HepG2 (cell line): ENCODE results near the gene WDR70. TPM values are rescaled to one million over a fixed set of nuclear protein-coding genes. Genes with fewer than 3 reads are reported as not detected.

Experiments used
- ATAC-seq: fragments of 200-7000 bp; cut with Tn5 transposase; 3 replicates; pipeline ENCODE4 v1.9.1; 2020; ENCODE audit warnings: mild to moderate bottlenecking, moderate library complexity
- BruUV-seq: library from RNA; stranded (reverse); fragments of 400-500 nt; replicated peaks from 2 replicates; lab custom pipeline; 2021; lab: Mats Ljungman, UMichigan
- CTCF ChIA-PET: fragments of 300-600 bp; formaldehyde crosslinking; extraction: SDS; loops from one replicate; lab custom pipeline; 2021; ENCODE audit warnings: low total read pairs, inconsistent platforms, low intra/inter-chr PET ratio; lab: Yijun Ruan, JAX
- POLR2A ChIA-PET: fragments of 350-600 bp; sonication (Branson Sonifier 250); formaldehyde crosslinking; loops from one replicate; lab custom pipeline; 2020; ENCODE audit warnings: antibody characterized with exemption, inconsistent platforms; lab: Yijun Ruan, JAX
- DNase-seq: peaks from one replicate; pipeline ENCODE4 v3.0.0-alpha.2; 2015; ENCODE audit warnings: low spot score
- FAIRE-seq: peaks from 3 replicates; lab custom pipeline; 2011; peaks lifted over from hg19 to GRCh38; lab: Jason Lieb, UNC
- H2AFZ ChIP-seq: one replicate; pipeline ENCODE4 v1.6.1; 2011; ENCODE audit warnings: low read length, inconsistent platforms
- H3K27ac ChIP-seq: fragments of 300-600 bp; 3 replicates; pipeline ENCODE4 v1.8.0; 2011; ENCODE audit warnings: mixed run types, mild to moderate bottlenecking, mixed read lengths, low read length, inconsistent platforms; ENCODE audit not compliant: insufficient read depth; ENCODE audit errors: extremely low read length
- H3K27me3 ChIP-seq, 2 experiments: fragments of 200-600 bp in 1 of 2; 2 replicates in 1 of 2; 3 replicates in 1 of 2; pipeline versions ENCODE4 v1.6.0 to v1.8.0; 2011; ENCODE audit warnings: low read length in 2 of 2, mild to moderate bottlenecking in 2 of 2, moderate library complexity in 2 of 2, inconsistent platforms in 1 of 2; ENCODE audit not compliant: insufficient read depth in 2 of 2, control insufficient read depth in 1 of 2
- H3K36me3 ChIP-seq, 2 experiments: fragments of 200-600 bp in 1 of 2; replicated peaks in 1 of 2; 2 replicates in 1 of 2; 3 replicates in 1 of 2; pipeline versions ENCODE4 v1.5.1 to v1.8.0; 2011; ENCODE audit warnings: low read length in 2 of 2, inconsistent platforms in 1 of 2; ENCODE audit not compliant: insufficient read depth in 2 of 2, control insufficient read depth in 1 of 2
- H3K4me1 ChIP-seq: 2 replicates; pipeline ENCODE4 v1.5.1; 2012; ENCODE audit warnings: low read length, inconsistent platforms; ENCODE audit not compliant: insufficient read depth
- H3K4me2 ChIP-seq: 2 replicates; pipeline ENCODE4 v1.6.0; 2011; ENCODE audit warnings: low read depth, low read length, inconsistent platforms
- H3K4me3 ChIP-seq, 3 experiments: fragments of 200-600 bp in 1 of 3; sonication (generic), shearing (Covaris generic) in 1 of 3; replicated peaks in 1 of 3; 2 replicates each; pipeline ENCODE4 v1.5.1; 2011 to 2016; ENCODE audit warnings: low read length in 3 of 3, inconsistent platforms in 2 of 3, low read depth in 2 of 3, mild to moderate bottlenecking in 2 of 3, control low read depth in 1 of 3, mixed read lengths in 1 of 3; ENCODE audit not compliant: insufficient read depth in 1 of 3
- H3K79me2 ChIP-seq: one replicate; pipeline ENCODE4 v1.6.1; 2011; ENCODE audit warnings: low read length, inconsistent platforms; ENCODE audit not compliant: insufficient read depth
- H3K9ac ChIP-seq: 2 replicates; pipeline ENCODE4 v1.6.0; 2011; ENCODE audit warnings: mild to moderate bottlenecking, low read depth, low read length, inconsistent platforms; ENCODE audit not compliant: insufficient read depth
- H3K9me3 ChIP-seq: 2 replicates; pipeline ENCODE4 v1.5.1; 2012; ENCODE audit warnings: mild to moderate bottlenecking, low read length
- H4K20me1 ChIP-seq: 2 replicates; pipeline ENCODE4 v1.6.0; 2011; ENCODE audit warnings: inconsistent platforms, mild to moderate bottlenecking, low read length, moderate library complexity; ENCODE audit not compliant: insufficient read depth
- BCL3 ChIP-seq: sonication (generic); formaldehyde crosslinking; IDR thresholded peaks from 2 replicates; pipeline ENCODE4 v1.5.1; 2020; ENCODE audit warnings: mild to moderate bottlenecking, missing genetic modification reagents, moderate library complexity
- HNF1A ChIP-seq, 2 experiments: sonication (generic) in 1 of 2; formaldehyde crosslinking in 1 of 2; IDR thresholded peaks; 2 replicates each; pipeline versions ENCODE4 v1.4.0 to v1.6.1; 2016 to 2020; ENCODE audit warnings: borderline replicate concordance in 1 of 2, low read depth in 1 of 2, mild to moderate bottlenecking in 1 of 2, missing genetic modification reagents in 1 of 2
- MNT ChIP-seq: fragments of 450-650 bp; IDR thresholded peaks from 2 replicates; pipeline ENCODE4 v1.6.1; 2016
- NFKB2 ChIP-seq: sonication (generic); formaldehyde crosslinking; IDR thresholded peaks from 2 replicates; pipeline ENCODE4 v1.4.0; 2020; ENCODE audit warnings: missing genetic modification reagents, borderline replicate concordance
- RBM39 ChIP-seq: fragments of 200-400 bp; formaldehyde crosslinking; IDR thresholded peaks from one replicate; pipeline ENCODE4 v1.6.1; 2018; ENCODE audit warnings: antibody characterized with exemption, mild to moderate bottlenecking, low read depth, low read length; ENCODE audit not compliant: poor library complexity, severe bottlenecking
- ZFP62 ChIP-seq: sonication (generic); formaldehyde crosslinking; IDR thresholded peaks from 2 replicates; pipeline ENCODE4 v1.4.0; 2020; ENCODE audit warnings: missing genetic modification reagents
- ZNF546 ChIP-seq: sonication (generic); formaldehyde crosslinking; conservative IDR thresholded peaks from 2 replicates; pipeline ENCODE4 v1.8.1; 2023; ENCODE audit warnings: mild to moderate bottlenecking, missing genetic modification reagents
- WGBS: methylation state at CpG from one replicate; pipeline ENCODE4 v1.1.6; 2017; ENCODE audit warnings: low lambda C conversion rate; 5-methylcytosine and 5-hydroxymethylcytosine counted together
- in situ Hi-C: cut with HindIII; loops from 2 replicates; pipeline ENCODE4 v1.10.0; 2017; ENCODE audit warnings: low pct_unique_long_range_greater_than_20kb; ENCODE audit not compliant: extremely low pct_ligation_motif_present
- intact Hi-C: fragments of 100-400 bp; cut with micrococcal nuclease; formaldehyde crosslinking; loops from one replicate; pipeline ENCODE4 v1.10.0; 2022; ENCODE audit not compliant: unreplicated experiment
- polyA plus RNA-seq, 8 experiments: library from polyadenylated mRNA; depleted of rRNA in 3 of 8; stranded (reverse) in 7 of 8; unstranded in 1 of 8; fragments of >200 nt; fragmentation: Illumina TruSeq in 4 of 8; extraction: Trizol in 4 of 8; gene quantifications; 2 replicates each; pipeline versions ENCODE4 v1.2.1 to v1.2.3, GENCODE V29; 2011 to 2016; ENCODE audit warnings: low read depth in 4 of 8, missing spikeins in 1 of 8, mixed read lengths in 1 of 8; ENCODE audit not compliant: insufficient read depth in 1 of 8
- total RNA-seq, 5 experiments: library from RNA; depleted of rRNA; stranded (reverse); fragments of >200 nt; fragmentation: Illumina TruSeq; extraction: Trizol; gene quantifications; 2 replicates each; pipeline ENCODE4 v1.2.3, GENCODE V29; 2016; ENCODE audit warnings: low read depth in 1 of 5
- TF ChIP-seq, protein P1 (sequence below): IDR thresholded peaks from 2 replicates; pipeline ENCODE4 v1.6.1; 2016; ENCODE audit warnings: missing compliant biosample characterization, missing genetic modification reagents, borderline replicate concordance
- TF ChIP-seq, protein P2 (sequence below): sonication (generic); formaldehyde crosslinking; IDR thresholded peaks from 2 replicates; pipeline ENCODE4 v1.5.0; 2020; ENCODE audit warnings: mild to moderate bottlenecking, missing genetic modification reagents, moderate library complexity
- TF ChIP-seq, protein P3 (sequence below): IDR thresholded peaks from 2 replicates; pipeline ENCODE4 v1.6.1; 2016; ENCODE audit warnings: low read depth, borderline replicate concordance

Gene WDR70
- total and polyA plus RNA-seq, 2 of the 13 experiments (the other 11 are each of a cell fraction or from before 2014, with no cell fraction given), result 14.6 to 30.6 TPM

- in situ Hi-C loops (no loop called here), intact Hi-C loops (loop anchor here (2.0 kb wide), 1 partner anchor 468 kb away; no protein-coding TSS in a partner anchor)
- no TSS peak for BruUV-seq
- POLR2A ChIA-PET, result no interaction called here
- Histone ChIP-seq H3K79me2 (no peaks in the 10 kb centered on the region), H3K27ac (peak overlapping the region; percentile 36), H3K4me3 (no peak overlapping the region), H3K9me3 (no peaks in the 10 kb centered on the region), H3K9ac (no peak overlapping the region), H3K36me3 (peaks cover 1 to 6% of the 10 kb centered on the region in 2 experiments; a peak in 2 of 5 replicates), H4K20me1 (no peaks in the 10 kb centered on the region), H3K4me2 (no peak overlapping the region), H3K27me3 (no peaks in the 10 kb centered on the region), H3K4me1 (peaks cover 26% of the 10 kb centered on the region), H2AFZ (no peak overlapping the region)
- ATAC-seq (peak; percentile 52), DNase-seq (no peak), FAIRE-seq (no peak)
- 95% methylated on average over 8 of the region's 8 CpGs for WGBS
- CTCF ChIA-PET, result no interaction called here
- no peak for TF ChIP-seq ZFP62
- TF ChIP-seq HNF1A (IDR thresholded peaks at IDR 0.05; ENCODE audit: low read depth), result no peak
- no peak for TF ChIP-seq HNF1A (CRISPR knock-in tag; IDR thresholded peaks at IDR 0.05; ENCODE audit: borderline replicate concordance)
- no peak for TF ChIP-seq BCL3 (CRISPR knock-in tag)
- TF ChIP-seq, protein P1, sequence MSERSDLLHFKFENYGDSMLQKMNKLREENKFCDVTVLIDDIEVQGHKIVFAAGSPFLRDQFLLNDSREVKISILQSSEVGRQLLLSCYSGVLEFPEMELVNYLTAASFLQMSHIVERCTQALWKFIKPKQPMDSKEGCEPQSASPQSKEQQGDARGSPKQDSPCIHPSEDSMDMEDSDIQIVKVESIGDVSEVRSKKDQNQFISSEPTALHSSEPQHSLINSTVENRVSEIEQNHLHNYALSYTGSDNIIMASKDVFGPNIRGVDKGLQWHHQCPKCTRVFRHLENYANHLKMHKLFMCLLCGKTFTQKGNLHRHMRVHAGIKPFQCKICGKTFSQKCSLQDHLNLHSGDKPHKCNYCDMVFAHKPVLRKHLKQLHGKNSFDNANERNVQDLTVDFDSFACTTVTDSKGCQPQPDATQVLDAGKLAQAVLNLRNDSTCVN (CRISPR knock-in tag), result no peak
- no peak for TF ChIP-seq NFKB2 (CRISPR knock-in tag)
- TF ChIP-seq, protein P2, sequence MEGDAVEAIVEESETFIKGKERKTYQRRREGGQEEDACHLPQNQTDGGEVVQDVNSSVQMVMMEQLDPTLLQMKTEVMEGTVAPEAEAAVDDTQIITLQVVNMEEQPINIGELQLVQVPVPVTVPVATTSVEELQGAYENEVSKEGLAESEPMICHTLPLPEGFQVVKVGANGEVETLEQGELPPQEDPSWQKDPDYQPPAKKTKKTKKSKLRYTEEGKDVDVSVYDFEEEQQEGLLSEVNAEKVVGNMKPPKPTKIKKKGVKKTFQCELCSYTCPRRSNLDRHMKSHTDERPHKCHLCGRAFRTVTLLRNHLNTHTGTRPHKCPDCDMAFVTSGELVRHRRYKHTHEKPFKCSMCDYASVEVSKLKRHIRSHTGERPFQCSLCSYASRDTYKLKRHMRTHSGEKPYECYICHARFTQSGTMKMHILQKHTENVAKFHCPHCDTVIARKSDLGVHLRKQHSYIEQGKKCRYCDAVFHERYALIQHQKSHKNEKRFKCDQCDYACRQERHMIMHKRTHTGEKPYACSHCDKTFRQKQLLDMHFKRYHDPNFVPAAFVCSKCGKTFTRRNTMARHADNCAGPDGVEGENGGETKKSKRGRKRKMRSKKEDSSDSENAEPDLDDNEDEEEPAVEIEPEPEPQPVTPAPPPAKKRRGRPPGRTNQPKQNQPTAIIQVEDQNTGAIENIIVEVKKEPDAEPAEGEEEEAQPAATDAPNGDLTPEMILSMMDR, result no peak
- TF ChIP-seq, protein P3, sequence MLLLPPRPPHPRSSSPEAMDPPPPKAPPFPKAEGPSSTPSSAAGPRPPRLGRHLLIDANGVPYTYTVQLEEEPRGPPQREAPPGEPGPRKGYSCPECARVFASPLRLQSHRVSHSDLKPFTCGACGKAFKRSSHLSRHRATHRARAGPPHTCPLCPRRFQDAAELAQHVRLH (CRISPR knock-in tag), result no peak
- TF ChIP-seq ZNF546 (CRISPR knock-in tag), result no peak
- TF ChIP-seq MNT, result no peak
- TF ChIP-seq RBM39, result no peak
Observed at GRCh38 chr5:37724395-37725125, 345.4 kb downstream of the WDR70 start.
